GM19463 (cell line): ENCODE data around the gene RAPGEF5.

ENCODE experiments used
- ATAC-seq: cut with Tn5 transposase; IDR thresholded peaks from one replicate; pipeline ENCODE4 v1.9.1; 2021; ENCODE audit warnings: mild to moderate bottlenecking, moderate library complexity; ENCODE audit not compliant: unreplicated experiment

The RAPGEF5 gene

GRCh38 chr7:22129166-22129565 is 227.8 kb downstream of the RAPGEF5 start:
- ATAC-seq, result no peak

DNA sequence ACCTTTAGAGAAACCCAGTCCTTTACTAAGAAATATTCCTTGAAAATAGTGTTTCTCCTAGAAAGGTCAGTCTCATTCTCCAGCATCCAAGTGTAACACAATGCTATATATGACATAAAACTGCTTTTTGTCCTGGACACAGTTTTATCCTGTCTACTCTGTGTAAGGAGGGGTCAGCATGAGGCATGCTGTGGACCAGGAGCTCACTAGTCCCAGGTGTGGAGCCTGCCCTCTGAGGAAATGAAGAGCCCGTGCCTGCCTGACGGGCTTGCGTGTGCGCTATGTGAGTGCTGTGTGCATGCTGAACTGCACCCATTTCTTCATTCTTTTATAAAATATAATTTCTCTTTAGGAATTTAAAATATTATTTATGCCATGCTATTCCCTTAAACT is 228.4 kb downstream of the RAPGEF5 start:
- no peak for ATAC-seq

DNA sequence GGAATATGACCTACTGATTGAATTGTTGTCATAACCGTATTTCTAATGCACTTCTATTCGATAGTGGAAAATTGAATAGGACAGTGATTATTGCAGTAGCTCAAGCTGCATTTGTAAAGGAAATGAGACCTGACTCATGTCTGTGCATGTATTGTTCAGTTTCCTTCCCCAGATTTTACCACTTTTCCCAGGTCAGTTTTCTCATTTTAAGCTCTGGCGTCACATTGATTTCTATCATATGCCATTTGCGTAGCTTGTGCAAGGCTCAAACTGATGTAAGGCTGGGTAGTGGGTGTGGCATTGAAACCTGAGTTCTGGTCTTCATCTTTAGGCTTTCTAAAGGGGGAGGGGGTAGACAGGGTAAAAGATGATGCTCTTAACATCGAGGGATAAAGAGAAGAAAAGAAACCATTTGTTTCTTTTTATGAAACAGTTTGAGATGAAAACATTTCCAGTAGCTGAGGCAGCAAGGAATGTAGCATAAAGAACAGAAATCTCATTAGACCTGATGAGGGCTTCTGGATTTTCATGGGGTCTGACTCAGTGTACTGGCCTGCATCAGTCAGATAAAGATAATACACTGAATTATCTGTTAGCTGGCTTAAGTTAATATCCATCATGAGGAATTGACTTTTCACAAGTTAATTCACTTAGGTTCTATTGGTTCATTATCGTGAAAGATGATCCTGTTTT is 229.0 kb downstream of the RAPGEF5 start:
- ATAC-seq, result no peak

DNA sequence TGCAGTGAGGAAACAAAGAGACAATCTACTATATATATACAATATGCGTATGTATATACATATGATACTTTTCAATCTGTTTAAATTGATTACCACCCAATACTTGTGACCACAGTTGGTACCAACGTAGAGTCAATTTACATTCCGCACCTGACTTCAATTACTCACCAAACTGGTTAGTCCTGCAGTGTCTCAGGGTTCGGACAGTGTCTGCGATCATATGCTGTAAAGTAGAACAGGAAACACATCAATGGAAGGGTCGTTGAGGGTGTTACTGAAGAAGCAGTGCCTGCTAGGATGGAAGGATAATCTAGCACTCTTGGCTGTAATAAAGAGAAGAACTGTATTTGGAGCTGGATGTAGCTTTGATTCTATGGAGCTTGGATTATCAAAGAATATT is 231.5 kb downstream of the RAPGEF5 start:
- no peak for ATAC-seq

DNA sequence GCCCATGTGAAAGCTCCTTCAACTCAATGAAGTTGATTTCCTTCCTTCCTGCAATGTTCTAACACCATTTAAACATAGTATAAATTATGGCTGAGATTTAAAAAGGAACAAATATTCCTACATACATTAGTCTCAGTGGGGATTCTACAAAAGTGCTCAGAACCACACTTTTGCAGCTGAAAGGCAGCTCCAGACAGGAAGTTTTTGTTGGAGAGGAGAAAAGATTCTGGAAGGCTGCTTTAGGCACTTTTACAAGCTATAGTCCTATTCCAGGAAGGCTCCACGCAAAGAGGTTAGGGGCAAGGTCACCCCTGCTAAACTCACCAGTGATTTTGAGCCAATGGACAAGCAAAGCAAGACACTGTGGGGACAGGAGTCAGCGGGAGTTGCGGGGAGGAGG is 232.0 kb downstream of the RAPGEF5 start:
- no peak for ATAC-seq

DNA sequence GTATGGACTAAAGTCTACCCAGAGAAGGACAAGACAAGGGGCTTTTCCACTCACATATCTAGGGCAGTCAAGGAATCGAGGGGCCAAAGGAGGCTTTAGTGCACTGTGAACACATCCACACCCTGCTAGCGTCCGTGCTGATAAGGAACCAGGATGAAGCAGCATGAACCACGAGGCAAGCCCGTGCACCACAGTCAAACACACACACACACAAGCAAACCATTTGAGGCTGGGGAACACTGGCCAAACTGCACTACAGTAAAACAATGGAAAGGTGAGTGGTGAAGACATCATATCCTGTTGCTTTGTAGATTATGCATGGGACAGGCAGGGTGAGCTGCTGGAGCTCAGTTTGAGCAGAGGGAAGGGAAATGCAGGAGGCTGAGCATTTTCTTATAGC is 233.8 kb downstream of the RAPGEF5 start:
- no peak for ATAC-seq

DNA sequence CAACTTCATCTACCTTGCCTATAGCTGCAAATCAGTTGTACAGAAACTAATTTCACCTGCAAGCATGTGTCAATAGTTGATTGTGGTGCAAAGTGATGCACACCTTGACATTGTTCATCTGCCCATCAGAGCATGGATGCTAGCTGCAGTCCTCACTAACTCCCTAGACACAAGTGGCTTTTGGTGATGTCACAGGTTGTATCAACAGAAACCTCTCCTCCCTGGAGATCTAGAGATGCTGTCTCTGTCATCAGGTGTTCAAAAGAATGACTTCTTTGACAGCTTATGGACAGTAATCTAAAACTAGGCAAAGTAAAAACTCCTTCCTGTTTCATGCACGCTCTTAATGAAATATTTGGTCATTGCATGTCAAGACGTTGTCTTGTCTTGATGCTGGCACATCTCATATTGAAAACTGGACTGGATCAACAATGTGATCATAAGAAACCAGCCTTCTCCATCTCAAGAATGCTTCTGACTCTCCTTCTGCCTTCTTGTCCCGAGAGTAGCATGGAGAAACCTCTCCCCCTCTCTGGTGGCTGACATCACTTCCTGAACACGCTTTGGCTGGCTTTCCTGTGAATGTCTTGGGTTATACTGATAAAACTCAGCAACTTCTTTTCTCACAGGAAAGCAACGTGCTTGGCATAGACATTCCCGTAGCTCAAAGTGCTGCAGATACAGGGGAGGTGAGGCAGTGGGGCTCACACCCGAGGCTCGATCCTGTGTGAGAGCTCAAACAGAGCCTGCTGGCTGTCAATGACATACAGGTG is 235.1 kb downstream of the RAPGEF5 start:
- no peak for ATAC-seq

GRCh38 chr7:22120391-22121053 is 236.4 kb downstream of the RAPGEF5 start:
- ATAC-seq, result no peak

GRCh38 chr7:22117222-22117621 is 239.7 kb downstream of the RAPGEF5 start:
- ATAC-seq, result no peak

GRCh38 chr7:22116451-22117030 is 240.4 kb downstream of the RAPGEF5 start:
- no peak for ATAC-seq

DNA sequence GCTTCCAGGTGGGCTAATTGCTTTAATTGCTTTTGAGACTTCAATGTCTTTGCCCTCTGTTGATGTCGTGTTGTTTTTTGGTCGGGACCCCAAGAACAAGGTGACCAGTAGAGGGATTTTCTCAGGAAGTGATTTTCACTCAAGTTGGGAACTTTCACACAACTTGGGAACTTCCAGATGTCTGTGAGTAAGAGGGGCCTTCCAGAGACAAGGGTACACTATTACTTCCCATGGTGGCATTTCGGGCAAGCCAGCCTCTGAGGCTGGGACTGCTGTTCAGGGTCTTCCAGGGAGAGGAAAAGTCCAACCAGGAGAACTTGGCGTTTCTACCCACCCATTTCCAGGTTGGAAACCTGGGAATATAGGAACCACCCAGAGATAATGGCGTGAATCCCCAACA is 241.3 kb downstream of the RAPGEF5 start:
- no peak for ATAC-seq

GRCh38 chr7:22114440-22114981 is 242.4 kb downstream of the RAPGEF5 start:
- ATAC-seq, result no peak

GRCh38 chr7:22113041-22113440 is 243.9 kb downstream of the RAPGEF5 start:
- no peak for ATAC-seq

DNA sequence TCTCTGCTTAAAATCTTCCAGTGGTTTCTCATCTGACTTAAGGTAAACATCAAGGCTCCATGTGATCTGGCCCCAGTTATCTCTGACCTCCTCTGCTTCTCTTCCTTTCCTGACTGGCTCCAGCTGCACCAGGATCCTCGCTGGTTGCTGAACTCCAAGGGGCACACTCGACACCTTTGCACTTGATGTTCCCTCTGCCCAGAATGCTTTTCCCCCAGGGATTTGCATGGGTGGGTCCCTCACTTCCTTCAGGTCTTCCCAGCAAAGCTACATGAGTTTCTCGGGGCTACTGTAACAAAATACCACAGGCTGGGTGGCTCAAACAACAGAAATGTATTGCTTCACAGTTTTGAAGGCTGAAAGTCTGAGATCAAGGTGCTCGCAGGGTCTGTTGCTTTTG is 245.3 kb downstream of the RAPGEF5 start:
- no peak for ATAC-seq

GRCh38 chr7:22110881-22111280 is 246.1 kb downstream of the RAPGEF5 start:
- no peak for ATAC-seq

GRCh38 chr7:22110227-22110839 is 246.6 kb downstream of the RAPGEF5 start:
- ATAC-seq, result no peak

GRCh38 chr7:22109761-22110160 is 247.2 kb downstream of the RAPGEF5 start:
- ATAC-seq, result no peak

GRCh38 chr7:22108151-22108845 is 248.7 kb downstream of the RAPGEF5 start:
- no peak for ATAC-seq

- ATAC-seq, result no peak
Observed at GRCh38 chr7:22105550-22105949, 251.4 kb downstream of the RAPGEF5 start.
